A549 treated with dexamethasone at 1 μM for 4 hours (cell line): ENCODE results near the gene MEIS3. TPM values are rescaled to one million over a fixed set of nuclear protein-coding genes. Genes with fewer than 3 reads are reported as not detected.

Experiments used
- total RNA-seq: library from RNA; stranded (reverse); fragments of 200-300 nt; extraction: Qiagen RNA extraction; gene quantifications from 5 replicates; pipeline ENCODE4 v1.2.3, GENCODE V29; 2022

MEIS3 gene
- total RNA-seq: 32.1 to 48.0 TPM (median 41.6 TPM) in 5 replicates

DNA sequence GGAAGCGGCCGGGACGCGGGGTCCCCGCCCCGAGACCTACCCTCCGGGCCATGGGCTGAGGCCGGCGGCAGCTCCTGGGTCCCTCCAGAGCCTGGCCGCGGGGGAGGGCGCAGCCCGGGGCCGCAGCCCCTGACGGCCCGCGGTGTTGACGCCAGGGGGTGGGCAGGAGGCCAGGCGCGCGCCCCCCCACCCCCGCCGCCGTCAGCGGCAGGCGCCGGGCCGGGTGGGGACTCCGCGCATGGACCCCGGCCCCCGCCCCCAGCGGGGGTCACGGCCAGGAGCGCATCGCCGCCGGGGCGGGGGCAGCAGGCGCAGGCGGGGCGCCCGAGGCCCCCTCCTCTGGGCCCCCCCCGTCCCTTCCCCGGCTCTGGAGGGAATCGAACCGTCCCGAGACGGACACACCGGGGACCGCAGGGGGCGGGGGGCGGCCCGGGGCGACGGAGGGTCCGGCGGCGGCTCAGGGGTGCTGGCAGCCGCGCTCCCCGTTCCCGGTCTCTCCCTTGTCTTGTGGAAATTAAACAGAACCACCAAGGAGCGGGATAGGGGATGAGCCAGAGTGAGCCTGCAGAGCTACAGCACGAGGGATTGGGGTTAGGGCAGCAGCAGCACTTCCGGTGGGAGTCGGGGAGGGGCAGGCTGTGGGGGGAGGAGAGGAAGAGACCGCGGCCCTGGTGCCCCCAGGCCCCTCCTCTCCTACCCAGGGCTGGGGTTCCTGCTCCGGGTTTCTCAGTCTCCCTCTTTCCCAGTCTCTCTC is at the start of gene MEIS3:
Gene MEIS3 (minus strand): TSS at position 498 of the 754 bp plus-strand sequence. CDS start 446 bp downstream, at position 52.

Other genes starting within 250 kb of the MEIS3 start
- 15.1 to 23.4 TPM (median 21.6 TPM) in 5 replicates for gene BBC3, start 188.3 kb downstream of the MEIS3 start, total RNA-seq
- 20.8 to 26.5 TPM (median 25.4 TPM) in 5 replicates for gene CCDC9, start 163.0 kb downstream of the MEIS3 start, total RNA-seq
- 4.7 to 9.6 TPM (median 8.9 TPM) in 5 replicates for gene INAFM1, start 144.6 kb downstream of the MEIS3 start, total RNA-seq
- 1.2 to 3.3 TPM (median 2.4 TPM) in 5 replicates for gene C5AR1, start 109.7 kb downstream of the MEIS3 start, total RNA-seq
- 7.0 to 13.8 TPM (median 11.3 TPM) in 5 replicates for gene C5AR2, start 87.4 kb downstream of the MEIS3 start, total RNA-seq
- 22.0 to 39.5 TPM (median 37.5 TPM) in 5 replicates for gene DHX34, start 70.2 kb downstream of the MEIS3 start, total RNA-seq
- gene SLC8A2, start 52.4 kb upstream of the MEIS3 start, total RNA-seq: 0.24 to 0.58 TPM (median 0.37 TPM) in 5 replicates
- gene KPTN, start 64.7 kb upstream of the MEIS3 start, total RNA-seq: 15.3 to 24.0 TPM (median 19.6 TPM) in 5 replicates
- gene NAPA, start 95.5 kb upstream of the MEIS3 start, total RNA-seq: 85.9 to 107 TPM (median 96.2 TPM) in 5 replicates
- 0.02 to 0.05 TPM (median 0.04 TPM) in 3 of 5 replicates, not detected in the others for gene ZNF541, start 153.6 kb upstream of the MEIS3 start, total RNA-seq
- gene BICRA, start 189.6 kb upstream of the MEIS3 start, total RNA-seq: 9.8 to 20.5 TPM (median 17.0 TPM) in 5 replicates